SU-DHL-6 (cell line): Measurements from ENCODE around the gene MPP1.

Experiments used
- EZH2phosphoT487 ChIP-seq: fragments of 200-600 bp; sonication (generic), shearing (Covaris generic); conservative IDR thresholded peaks from 2 replicates; pipeline ENCODE4 v1.6.1; 2018; ENCODE audit warnings: mild to moderate bottlenecking, antibody characterized with exemption, low read length, moderate library complexity, mixed read lengths
- TF ChIP-seq, protein P1 (sequence below): fragments of 200-600 bp; sonication (generic); IDR thresholded peaks from one replicate; pipeline ENCODE4 v1.5.1; 2017; ENCODE audit warnings: antibody characterized with exemption, mild to moderate bottlenecking, low read length, moderate library complexity; ENCODE audit not compliant: insufficient read depth, poor library complexity, severe bottlenecking

DNA sequence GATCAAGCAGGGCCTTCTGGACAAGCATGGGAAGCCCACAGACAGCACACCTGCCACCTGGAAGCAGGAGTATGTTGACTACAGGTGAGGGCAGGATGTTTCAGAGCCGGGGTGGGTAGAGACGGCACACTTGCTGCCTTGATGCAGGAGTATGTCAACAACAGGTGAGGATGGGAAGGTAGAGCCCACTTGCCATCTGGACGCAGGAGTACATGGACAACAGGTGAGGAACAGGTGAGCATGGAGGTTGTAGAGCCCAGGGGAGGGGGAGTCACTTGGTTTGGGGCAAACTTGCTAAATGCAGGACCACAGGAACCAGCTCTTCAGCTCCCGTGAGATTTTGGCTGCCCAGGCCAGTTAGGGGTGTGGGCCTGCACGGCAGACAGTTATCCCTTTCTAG lies 30.7 kb downstream of the MPP1 start:
- TF ChIP-seq, protein P1, sequence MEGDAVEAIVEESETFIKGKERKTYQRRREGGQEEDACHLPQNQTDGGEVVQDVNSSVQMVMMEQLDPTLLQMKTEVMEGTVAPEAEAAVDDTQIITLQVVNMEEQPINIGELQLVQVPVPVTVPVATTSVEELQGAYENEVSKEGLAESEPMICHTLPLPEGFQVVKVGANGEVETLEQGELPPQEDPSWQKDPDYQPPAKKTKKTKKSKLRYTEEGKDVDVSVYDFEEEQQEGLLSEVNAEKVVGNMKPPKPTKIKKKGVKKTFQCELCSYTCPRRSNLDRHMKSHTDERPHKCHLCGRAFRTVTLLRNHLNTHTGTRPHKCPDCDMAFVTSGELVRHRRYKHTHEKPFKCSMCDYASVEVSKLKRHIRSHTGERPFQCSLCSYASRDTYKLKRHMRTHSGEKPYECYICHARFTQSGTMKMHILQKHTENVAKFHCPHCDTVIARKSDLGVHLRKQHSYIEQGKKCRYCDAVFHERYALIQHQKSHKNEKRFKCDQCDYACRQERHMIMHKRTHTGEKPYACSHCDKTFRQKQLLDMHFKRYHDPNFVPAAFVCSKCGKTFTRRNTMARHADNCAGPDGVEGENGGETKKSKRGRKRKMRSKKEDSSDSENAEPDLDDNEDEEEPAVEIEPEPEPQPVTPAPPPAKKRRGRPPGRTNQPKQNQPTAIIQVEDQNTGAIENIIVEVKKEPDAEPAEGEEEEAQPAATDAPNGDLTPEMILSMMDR: no peak
- no peak for TF ChIP-seq EZH2phosphoT487
